ENCODE measurements around the gene ANKRD39. TPM values are rescaled to one million over a fixed set of nuclear protein-coding genes. Genes with fewer than 3 reads are reported as not detected.

Gene ANKRD39
- total and polyA plus RNA-seq, 10 of the 15 experiments (the other 5 are each of a cell fraction or from before 2014, with no cell fraction given) = 7.4 to 36.2 (median 23.7) TPM

DNA sequence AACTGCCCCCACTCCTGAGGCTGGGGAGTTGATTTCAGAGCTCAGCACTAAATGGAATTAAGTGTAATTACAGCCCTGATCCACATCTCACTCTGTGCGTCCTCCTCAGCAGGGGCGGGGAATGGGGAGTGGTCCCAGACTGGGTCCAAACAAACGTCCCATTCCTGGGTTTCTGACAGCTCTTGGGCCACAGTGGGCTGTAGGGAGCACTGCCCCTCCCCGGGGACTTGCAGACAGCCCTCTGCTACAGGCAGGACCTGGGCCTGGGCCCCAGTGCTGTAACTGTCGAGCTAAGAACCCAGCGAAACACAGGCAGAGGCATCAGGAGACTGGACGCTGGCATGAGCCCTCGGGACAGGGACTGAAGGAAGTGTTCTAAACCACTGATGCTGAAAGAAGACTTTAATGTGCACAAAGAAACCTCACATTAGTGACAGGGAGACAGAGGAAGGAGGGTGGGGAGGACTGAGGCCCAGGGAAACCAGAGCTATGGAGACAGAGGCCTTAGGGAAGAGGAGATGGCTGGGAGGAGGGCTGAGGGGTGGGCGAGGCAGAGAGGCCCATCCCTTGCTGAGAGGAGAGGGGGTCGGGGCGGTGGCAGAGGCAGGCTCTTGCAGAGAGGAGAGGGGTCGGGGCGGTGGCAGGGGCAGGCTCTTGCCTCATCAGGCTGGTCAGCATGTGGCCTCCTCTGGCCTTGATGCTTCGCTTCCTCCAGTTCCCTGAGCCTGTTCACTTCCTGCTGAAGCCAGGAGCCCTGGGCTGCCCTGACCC, 17.9 kb upstream of the ANKRD39 start:
- in situ Hi-C loops (cut with MboI) = no loop called here
- Histone ChIP-seq H3K36me3 (ENCODE audit: control insufficient read depth in 2 of 2, insufficient read depth in 2 of 2, low read length in 1 of 2) (no peaks in the 10 kb centered on the region), H3K9ac (ENCODE audit: control insufficient read depth, insufficient read depth, low read length) (no peak overlapping the region), H3K4me2 (ENCODE audit: control insufficient read depth, insufficient read depth) (no peak overlapping the region), H3K27ac (ENCODE audit: control insufficient read depth, insufficient read depth) (no peak overlapping the region), H2AFZ (ENCODE audit: control insufficient read depth, low read depth, low read length) (no peak overlapping the region), H3K4me1 (ENCODE audit: control insufficient read depth, insufficient read depth, low read length) (peaks cover 32% of the 10 kb centered on the region), H4K20me1 (ENCODE audit: control insufficient read depth, insufficient read depth) (no peaks in the 10 kb centered on the region), H3K79me2 (ENCODE audit: control insufficient read depth, insufficient read depth, low read length) (no peaks in the 10 kb centered on the region; the same call in 1 of the 2 replicates), H3K9me3 (replicated peaks; ENCODE audit: control insufficient read depth, insufficient read depth, low read length) (no peaks in the 10 kb centered on the region), H3K27me3 (replicated peaks in 1 of 2; ENCODE audit: control insufficient read depth in 2 of 2, insufficient read depth in 2 of 2, low read length in 1 of 2) (no peaks in the 10 kb centered on the region), H3K4me3 (no peak overlapping the region)
- SMC1A ChIA-PET (ENCODE audit: uncharacterized antibody, unreplicated experiment) = interaction anchor here (1.4 to 3.1 kb wide), 2 partner anchors 11 to 77 kb away, joined by 4 to 25 read pairs; no protein-coding TSS in a partner anchor
- POLR2A ChIA-PET = interaction anchor here (0.6 to 1.0 kb wide), 2 partner anchors 100 to 1017 kb away, joined by 3 to 4 read pairs; no protein-coding TSS in a partner anchor
- WGBS (ENCODE audit: insufficient coverage, insufficient replicate concordance, low lambda C conversion rate, missing lambda C conversion rate) = 87% methylated on average over 10 of the region's 14 CpGs
- FAIRE-seq (no peak), DNase-seq (ENCODE audit: low read depth, low spot score) (no peak), ATAC-seq (no peak)
- TF ChIP-seq, protein P1, sequence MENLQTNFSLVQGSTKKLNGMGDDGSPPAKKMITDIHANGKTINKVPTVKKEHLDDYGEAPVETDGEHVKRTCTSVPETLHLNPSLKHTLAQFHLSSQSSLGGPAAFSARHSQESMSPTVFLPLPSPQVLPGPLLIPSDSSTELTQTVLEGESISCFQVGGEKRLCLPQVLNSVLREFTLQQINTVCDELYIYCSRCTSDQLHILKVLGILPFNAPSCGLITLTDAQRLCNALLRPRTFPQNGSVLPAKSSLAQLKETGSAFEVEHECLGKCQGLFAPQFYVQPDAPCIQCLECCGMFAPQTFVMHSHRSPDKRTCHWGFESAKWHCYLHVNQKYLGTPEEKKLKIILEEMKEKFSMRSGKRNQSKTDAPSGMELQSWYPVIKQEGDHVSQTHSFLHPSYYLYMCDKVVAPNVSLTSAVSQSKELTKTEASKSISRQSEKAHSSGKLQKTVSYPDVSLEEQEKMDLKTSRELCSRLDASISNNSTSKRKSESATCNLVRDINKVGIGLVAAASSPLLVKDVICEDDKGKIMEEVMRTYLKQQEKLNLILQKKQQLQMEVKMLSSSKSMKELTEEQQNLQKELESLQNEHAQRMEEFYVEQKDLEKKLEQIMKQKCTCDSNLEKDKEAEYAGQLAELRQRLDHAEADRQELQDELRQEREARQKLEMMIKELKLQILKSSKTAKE (IDR thresholded peaks at IDR 0.05; ENCODE audit: low read depth, poor library complexity, severe bottlenecking) = no peak
- TF ChIP-seq, protein P2, sequence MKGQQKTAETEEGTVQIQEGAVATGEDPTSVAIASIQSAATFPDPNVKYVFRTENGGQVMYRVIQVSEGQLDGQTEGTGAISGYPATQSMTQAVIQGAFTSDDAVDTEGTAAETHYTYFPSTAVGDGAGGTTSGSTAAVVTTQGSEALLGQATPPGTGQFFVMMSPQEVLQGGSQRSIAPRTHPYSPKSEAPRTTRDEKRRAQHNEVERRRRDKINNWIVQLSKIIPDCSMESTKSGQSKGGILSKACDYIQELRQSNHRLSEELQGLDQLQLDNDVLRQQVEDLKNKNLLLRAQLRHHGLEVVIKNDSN (IDR thresholded peaks at IDR 0.05; ENCODE audit: borderline replicate concordance, extremely low read length, insufficient read depth, low read depth, low read length) = no peak
- TF ChIP-seq, protein P3, sequence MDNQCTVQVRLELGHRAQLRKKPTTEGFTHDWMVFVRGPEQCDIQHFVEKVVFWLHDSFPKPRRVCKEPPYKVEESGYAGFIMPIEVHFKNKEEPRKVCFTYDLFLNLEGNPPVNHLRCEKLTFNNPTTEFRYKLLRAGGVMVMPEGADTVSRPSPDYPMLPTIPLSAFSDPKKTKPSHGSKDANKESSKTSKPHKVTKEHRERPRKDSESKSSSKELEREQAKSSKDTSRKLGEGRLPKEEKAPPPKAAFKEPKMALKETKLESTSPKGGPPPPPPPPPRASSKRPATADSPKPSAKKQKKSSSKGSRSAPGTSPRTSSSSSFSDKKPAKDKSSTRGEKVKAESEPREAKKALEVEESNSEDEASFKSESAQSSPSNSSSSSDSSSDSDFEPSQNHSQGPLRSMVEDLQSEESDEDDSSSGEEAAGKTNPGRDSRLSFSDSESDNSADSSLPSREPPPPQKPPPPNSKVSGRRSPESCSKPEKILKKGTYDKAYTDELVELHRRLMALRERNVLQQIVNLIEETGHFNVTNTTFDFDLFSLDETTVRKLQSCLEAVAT (IDR thresholded peaks at IDR 0.05) = no peak
- no peak for TF ChIP-seq EED (IDR thresholded peaks at IDR 0.05; ENCODE audit: low read depth)
- TF ChIP-seq NR2C1 (IDR thresholded peaks at IDR 0.05) = no peak
- no peak for TF ChIP-seq POU2F2 (IDR thresholded peaks at IDR 0.05; ENCODE audit: borderline replicate concordance, low read depth, low read length)
- no peak for TF ChIP-seq FOXK2 (IDR thresholded peaks at IDR 0.05)
- TF ChIP-seq, protein P4, sequence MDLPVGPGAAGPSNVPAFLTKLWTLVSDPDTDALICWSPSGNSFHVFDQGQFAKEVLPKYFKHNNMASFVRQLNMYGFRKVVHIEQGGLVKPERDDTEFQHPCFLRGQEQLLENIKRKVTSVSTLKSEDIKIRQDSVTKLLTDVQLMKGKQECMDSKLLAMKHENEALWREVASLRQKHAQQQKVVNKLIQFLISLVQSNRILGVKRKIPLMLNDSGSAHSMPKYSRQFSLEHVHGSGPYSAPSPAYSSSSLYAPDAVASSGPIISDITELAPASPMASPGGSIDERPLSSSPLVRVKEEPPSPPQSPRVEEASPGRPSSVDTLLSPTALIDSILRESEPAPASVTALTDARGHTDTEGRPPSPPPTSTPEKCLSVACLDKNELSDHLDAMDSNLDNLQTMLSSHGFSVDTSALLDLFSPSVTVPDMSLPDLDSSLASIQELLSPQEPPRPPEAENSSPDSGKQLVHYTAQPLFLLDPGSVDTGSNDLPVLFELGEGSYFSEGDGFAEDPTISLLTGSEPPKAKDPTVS (IDR thresholded peaks at IDR 0.05; ENCODE audit: low read depth, low read length) = no peak
- TF ChIP-seq CREM (IDR thresholded peaks at IDR 0.05; ENCODE audit: low read depth) = no peak
- no peak for TF ChIP-seq TBL1XR1 (IDR thresholded peaks at IDR 0.05; ENCODE audit: low read depth, low read length)
- no TSS peak for BruUV-seq (replicated peaks)
- CTCF ChIA-PET = interaction anchor here (0.6 to 5.0 kb wide), 3 partner anchors 18 to 82 kb away, joined by 3 to 31 read pairs (median 22); partner anchors contain the start of gene ANKRD39
- intact Hi-C loops (cut with micrococcal nuclease; ENCODE audit: unreplicated experiment) = no loop called here
- RAD21 ChIA-PET (ENCODE audit: unreplicated experiment) = interaction anchor here (0.7 to 3.6 kb wide), 3 partner anchors 18 to 79 kb away, joined by 4 to 38 read pairs (median 9); partner anchors contain the start of gene ANKRD39

All from GM12878 (cell line).